ENCODE data around the gene CHCHD5. TPM values are rescaled to one million over a fixed set of nuclear protein-coding genes. Genes with fewer than 3 reads are reported as not detected.

CHCHD5 gene
- total RNA-seq, 6 donors from 2014 or later = 13.6 to 44.9 (median 25.4) TPM

DNA sequence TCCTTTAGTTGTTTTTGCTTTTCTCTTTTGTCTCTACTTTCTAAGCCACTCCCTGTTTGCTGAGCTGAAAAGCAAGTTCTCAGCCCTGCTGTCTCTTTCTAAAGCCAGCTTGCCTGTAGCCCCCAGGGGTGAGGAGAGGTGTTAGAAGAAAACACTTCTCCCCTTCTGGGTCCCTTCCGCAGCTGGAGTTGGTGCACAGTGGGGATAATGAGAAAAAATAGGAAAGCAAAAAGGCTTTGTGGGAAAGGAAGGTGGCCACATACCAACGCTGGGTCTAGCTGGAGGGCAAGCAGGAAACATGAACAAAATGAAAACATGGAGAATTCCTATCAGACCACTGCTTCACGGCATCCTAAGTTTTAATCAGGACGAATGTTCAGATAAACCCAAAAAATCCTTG lies 45.9 kb downstream of the CHCHD5 start:
- H3K27ac ChIP-seq = peak overlapping the region in 3 of 4 donors; percentile 56 to 66 (median 62)
- H3K4me3 ChIP-seq = no peak overlapping the region
- H3K27me3 ChIP-seq = no peaks in the 10 kb centered on the region
- 55 to 64% methylated on average over 4 of the region's 4 CpGs for WGBS, 2 donors
- ATAC-seq (ENCODE audit: low FRiP score in 2 of 2) (no peak), DNase-seq (no peak)
- H3K4me1 ChIP-seq = peaks cover 31 to 52% (median 51%) of the 10 kb centered on the region in 4 donors
- TF ChIP-seq EP300 (IDR thresholded peaks at IDR 0.05) = no peak
- H3K36me3 ChIP-seq = no peaks in the 10 kb centered on the region
- no peaks in the 10 kb centered on the region for H3K9me3 ChIP-seq

DNA sequence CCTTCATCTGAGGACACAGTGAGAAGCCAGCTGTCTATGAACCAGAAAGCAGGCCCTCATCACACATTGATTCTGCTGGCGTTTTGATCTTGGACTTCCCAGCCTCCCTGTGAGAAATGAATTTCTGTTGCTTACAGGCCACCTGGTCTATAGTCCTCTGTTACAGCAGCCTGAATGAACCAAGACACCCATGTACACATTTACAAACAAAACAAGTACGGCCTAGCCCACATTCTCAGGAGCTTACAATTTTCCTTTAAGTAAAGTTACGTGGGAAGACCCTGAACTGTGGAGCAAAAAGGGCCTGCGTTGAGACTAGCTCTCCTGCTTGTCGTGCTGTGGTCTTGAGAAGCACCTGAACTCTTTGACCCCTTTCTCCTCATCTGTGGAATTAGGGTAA lies 49.3 kb downstream of the CHCHD5 start:
- DNase-seq = no peak
- Histone ChIP-seq H3K36me3 (no peaks in the 10 kb centered on the region), H3K4me1 (peaks cover 23 to 31% (median 26%) of the 10 kb centered on the region in 4 donors), H3K27me3 (no peaks in the 10 kb centered on the region), H3K9me3 (no peaks in the 10 kb centered on the region), H3K27ac (no peak overlapping the region), H3K4me3 (no peak overlapping the region)
- 92 to 97% methylated on average over 5 of the region's 5 CpGs for WGBS, 2 donors
- ATAC-seq (ENCODE audit: low FRiP score in 2 of 2) = no peak
- TF ChIP-seq POLR2A (IDR thresholded peaks at IDR 0.05) (no peak), POLR2AphosphoS5 (IDR thresholded peaks at IDR 0.05) (no peak), EP300 (IDR thresholded peaks at IDR 0.05) (no peak)
- TF ChIP-seq, protein P1, sequence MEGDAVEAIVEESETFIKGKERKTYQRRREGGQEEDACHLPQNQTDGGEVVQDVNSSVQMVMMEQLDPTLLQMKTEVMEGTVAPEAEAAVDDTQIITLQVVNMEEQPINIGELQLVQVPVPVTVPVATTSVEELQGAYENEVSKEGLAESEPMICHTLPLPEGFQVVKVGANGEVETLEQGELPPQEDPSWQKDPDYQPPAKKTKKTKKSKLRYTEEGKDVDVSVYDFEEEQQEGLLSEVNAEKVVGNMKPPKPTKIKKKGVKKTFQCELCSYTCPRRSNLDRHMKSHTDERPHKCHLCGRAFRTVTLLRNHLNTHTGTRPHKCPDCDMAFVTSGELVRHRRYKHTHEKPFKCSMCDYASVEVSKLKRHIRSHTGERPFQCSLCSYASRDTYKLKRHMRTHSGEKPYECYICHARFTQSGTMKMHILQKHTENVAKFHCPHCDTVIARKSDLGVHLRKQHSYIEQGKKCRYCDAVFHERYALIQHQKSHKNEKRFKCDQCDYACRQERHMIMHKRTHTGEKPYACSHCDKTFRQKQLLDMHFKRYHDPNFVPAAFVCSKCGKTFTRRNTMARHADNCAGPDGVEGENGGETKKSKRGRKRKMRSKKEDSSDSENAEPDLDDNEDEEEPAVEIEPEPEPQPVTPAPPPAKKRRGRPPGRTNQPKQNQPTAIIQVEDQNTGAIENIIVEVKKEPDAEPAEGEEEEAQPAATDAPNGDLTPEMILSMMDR (IDR thresholded peaks at IDR 0.05) = no peak

DNA sequence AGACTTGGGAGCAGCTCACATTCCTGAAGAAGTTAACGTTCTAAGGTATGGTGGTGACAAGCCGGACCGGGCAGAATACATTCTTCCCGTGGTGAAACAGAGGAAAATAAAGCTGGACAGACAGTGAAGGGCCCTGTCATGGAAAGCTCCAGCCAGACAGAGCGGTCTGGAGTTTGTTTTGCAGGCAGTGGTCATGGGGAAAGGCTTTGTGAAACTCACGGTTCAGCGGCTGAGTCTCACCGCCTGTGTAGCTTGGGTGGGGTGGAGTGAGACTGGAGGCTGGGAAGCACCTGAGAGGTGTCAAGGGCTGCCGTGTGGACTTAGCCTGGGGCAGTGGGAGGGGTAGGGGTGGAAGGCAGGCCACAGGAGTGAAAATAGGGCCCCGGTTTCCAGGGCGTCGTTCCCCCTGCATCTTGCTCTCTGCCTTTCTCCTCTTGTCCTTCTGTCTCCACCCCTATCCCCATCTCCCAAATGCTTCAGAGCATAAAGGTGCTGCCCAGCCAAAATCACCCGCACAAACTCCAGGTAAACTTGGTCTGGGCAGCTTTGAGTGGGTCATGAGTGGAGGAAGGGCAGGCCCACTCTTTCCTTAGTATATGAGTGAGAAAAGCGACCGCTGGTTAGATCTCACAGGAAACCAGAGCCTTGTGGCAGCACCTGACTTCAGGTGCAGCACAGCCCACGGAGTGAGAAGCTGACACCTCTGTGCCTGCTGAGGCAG lies 49.9 kb downstream of the CHCHD5 start:
- peaks cover 23 to 31% (median 25%) of the 10 kb centered on the region in 4 donors for H3K4me1 ChIP-seq
- no peaks in the 10 kb centered on the region for H3K27me3 ChIP-seq
- TF ChIP-seq POLR2AphosphoS5 (IDR thresholded peaks at IDR 0.05) = no peak
- no peak for TF ChIP-seq POLR2A (IDR thresholded peaks at IDR 0.05)
- TF ChIP-seq, protein P1 (IDR thresholded peaks at IDR 0.05) = no peak
- TF ChIP-seq EP300 (IDR thresholded peaks at IDR 0.05) = no peak
- H3K36me3 ChIP-seq = no peaks in the 10 kb centered on the region
- no peak for ATAC-seq (ENCODE audit: low FRiP score in 2 of 2)
- WGBS, 2 donors = 78 to 85% methylated on average over 13 to 16 of the region's 16 CpGs
- peak in 1 of 2 donors; percentile 24 for DNase-seq
- H3K9me3 ChIP-seq = no peaks in the 10 kb centered on the region
- H3K4me3 ChIP-seq = no peak overlapping the region
- H3K27ac ChIP-seq = no peak overlapping the region

DNA sequence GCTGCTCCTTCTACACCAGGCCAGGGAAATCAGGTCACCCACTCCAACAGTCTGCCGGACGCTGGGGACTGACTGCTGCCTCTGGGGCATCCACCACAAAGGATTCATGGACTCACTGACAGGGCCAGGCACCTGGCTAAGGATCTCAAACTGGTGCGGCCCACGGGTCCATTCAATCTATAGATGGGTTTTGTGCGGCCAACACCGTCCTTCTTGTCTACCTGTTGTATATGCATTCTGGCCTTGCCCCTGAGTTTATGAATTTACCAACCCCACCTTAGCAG lies 50.4 kb downstream of the CHCHD5 start:
- Histone ChIP-seq H3K27ac (no peak overlapping the region), H3K4me3 (no peak overlapping the region), H3K4me1 (peaks cover 20 to 28% (median 24%) of the 10 kb centered on the region in 4 donors), H3K9me3 (no peaks in the 10 kb centered on the region), H3K36me3 (no peaks in the 10 kb centered on the region), H3K27me3 (no peaks in the 10 kb centered on the region)
- TF ChIP-seq POLR2A (IDR thresholded peaks at IDR 0.05) = no peak
- ATAC-seq (ENCODE audit: low FRiP score in 2 of 2) = peak in 1 of 2 donors; percentile 22
- WGBS, 2 donors = 95% methylated on average over 4 to 6 of the region's 6 CpGs
- no peak for DNase-seq

DNA sequence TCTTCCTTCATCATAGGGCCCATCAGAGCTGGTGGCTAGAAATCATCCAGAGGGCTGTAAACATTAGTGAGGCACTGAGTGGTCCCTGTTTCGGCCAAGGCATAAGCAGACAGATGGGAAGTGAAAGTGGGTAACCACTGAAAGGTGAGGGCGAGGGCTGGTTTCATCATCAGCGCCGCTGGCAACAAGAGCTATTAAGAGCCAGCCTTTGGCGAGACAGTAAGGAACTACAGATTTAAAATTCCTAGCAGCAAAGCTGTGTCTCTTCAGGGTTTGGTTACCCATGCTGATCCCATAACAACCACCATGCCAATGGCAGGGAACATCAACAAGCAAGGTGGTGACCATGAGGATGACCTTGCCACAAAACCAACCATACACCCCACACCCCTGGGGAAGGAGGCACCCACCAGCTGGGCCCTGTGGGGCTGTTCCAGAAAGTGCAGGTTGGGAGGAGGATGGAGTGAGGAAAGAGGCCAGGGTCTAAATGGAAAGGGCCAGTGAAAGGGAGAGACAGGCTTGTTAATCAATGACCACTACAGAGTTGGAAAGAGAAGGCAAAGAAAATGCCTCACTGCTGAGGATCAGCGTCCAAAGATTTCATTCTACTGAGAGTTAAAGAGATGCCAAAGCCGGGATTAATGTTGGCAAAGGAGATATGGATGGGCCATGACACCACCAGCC lies 52.3 kb downstream of the CHCHD5 start:
- WGBS, 2 donors = 63 to 80% methylated on average over 7 of the region's 7 CpGs
- DNase-seq = peak in 1 of 2 donors; percentile 21

More for the DNA sequence above, 52.3 kb downstream of the CHCHD5 start:
- H3K27ac ChIP-seq = no peak overlapping the region
- no peaks in the 10 kb centered on the region for H3K36me3 ChIP-seq
- peaks cover 5 to 18% (median 8%) of the 10 kb centered on the region in 4 donors for H3K4me1 ChIP-seq
- TF ChIP-seq EP300 (IDR thresholded peaks at IDR 0.05) (no peak), POLR2A (IDR thresholded peaks at IDR 0.05) (no peak), POLR2AphosphoS5 (IDR thresholded peaks at IDR 0.05) (no peak)
- TF ChIP-seq, protein P1 (IDR thresholded peaks at IDR 0.05) = no peak
- H3K27me3 ChIP-seq = no peaks in the 10 kb centered on the region
- no peak for ATAC-seq (ENCODE audit: low FRiP score in 2 of 2)
- no peaks in the 10 kb centered on the region for H3K9me3 ChIP-seq
- H3K4me3 ChIP-seq = no peak overlapping the region
